ENCODE results near the gene ERCC5.

The ERCC5 gene

DNA sequence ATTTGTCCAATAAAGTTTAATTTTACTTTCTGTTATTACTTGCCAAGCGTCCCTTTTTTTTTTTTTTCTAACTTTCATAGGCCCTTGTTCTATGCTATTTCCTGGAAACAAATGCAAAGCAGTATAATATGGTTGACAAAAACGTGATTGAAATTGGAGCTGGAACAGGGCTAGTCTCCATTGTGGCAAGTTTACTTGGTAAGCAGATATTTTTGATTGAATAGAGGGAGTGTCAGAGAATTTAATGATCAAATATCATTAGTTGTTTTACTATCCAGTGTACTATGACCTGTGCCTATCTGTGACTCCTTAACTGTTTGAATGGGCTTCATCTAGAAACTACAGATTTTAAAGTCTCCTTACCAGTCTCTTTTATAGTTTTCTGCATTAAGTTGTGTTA, 46.7 kb downstream of the ERCC5 start:
- Histone ChIP-seq H2AFZ (ENCODE audit: low read length, unreplicated experiment) (no peak overlapping the region), H3K4me1 (ENCODE audit: control insufficient read depth, insufficient read depth, low read length, unreplicated experiment) (no peaks in the 10 kb centered on the region), H3K4me3 (ENCODE audit: low read depth, low read length) (no peak overlapping the region), H3K27ac (ENCODE audit: low read depth, low read length) (no peak overlapping the region), H3K36me3 (ENCODE audit: insufficient read depth, low read length) (no peaks in the 10 kb centered on the region), H3K79me2 (ENCODE audit: control insufficient read depth, insufficient read depth, low read length, unreplicated experiment) (no peaks in the 10 kb centered on the region), H3K27me3 (ENCODE audit: insufficient read depth, low read length) (no peaks in the 10 kb centered on the region)

DNA sequence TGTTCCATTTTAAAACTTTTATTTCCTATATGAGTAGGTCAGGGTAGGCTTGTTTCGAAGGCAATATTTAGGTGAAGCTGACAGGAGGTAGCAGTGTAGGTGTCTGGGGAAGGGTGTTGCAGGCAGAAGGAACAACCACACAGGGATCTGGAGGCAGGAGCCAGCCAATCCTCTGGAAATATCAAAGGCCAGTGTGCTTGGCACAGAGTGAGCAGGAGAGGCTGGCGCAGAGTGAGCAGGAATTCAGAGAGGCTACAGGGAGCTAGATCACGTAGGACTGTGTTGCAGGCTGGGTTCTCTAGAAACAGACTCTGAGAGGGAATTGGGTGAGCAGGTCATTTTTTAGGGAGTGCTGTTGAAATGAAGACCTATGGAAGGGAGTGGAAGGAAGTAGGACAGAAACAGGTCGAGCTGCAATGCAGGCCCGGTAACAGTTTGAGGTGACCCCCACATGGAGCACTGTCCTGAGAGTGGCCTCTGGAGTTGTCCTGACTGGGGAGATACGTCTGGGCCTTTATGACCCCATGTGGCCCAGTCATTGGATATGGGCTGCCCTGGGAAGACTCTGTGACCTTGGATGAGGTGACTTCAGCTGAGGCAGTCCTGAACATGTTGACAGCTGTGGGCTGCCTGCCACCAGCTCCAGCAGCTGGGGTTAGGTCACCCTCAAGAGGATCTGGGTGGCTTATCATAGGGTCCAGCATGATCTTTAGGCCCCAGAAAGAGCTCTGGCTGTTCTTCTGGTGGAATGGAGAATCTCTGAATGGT, 51.7 kb downstream of the ERCC5 start:
- Histone ChIP-seq H3K27ac (ENCODE audit: low read depth, low read length) (no peak overlapping the region), H3K27me3 (ENCODE audit: insufficient read depth, low read length) (no peaks in the 10 kb centered on the region), H3K79me2 (ENCODE audit: control insufficient read depth, insufficient read depth, low read length, unreplicated experiment) (no peaks in the 10 kb centered on the region)

DNA sequence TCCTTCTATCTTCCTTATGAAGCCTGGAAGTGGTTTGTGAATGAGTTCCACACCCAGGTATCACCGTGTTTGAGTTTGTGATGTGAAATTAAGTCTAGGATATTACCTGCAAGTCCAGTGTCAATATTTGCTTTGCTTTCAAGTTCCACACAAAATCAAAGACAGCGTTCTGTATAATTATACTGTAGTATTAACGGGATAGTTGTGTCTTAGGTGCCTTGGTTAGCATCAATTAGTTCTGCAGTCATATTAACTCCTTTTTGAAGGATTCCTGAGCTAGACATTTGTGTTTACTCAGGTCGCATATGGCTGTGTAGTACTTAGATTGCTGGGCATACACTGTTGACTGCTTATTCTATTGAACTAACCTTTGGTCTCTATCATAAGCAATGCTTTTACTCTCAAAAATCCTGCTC, 54.4 kb downstream of the ERCC5 start:
- H3K27ac ChIP-seq (ENCODE audit: low read depth, low read length), result no peak overlapping the region
- no peaks in the 10 kb centered on the region for H3K27me3 ChIP-seq (ENCODE audit: insufficient read depth, low read length)
- H3K4me1 ChIP-seq (ENCODE audit: control insufficient read depth, insufficient read depth, low read length, unreplicated experiment), result no peaks in the 10 kb centered on the region
- H3K36me3 ChIP-seq (ENCODE audit: insufficient read depth, low read length), result no peaks in the 10 kb centered on the region
- no peaks in the 10 kb centered on the region for H3K79me2 ChIP-seq (ENCODE audit: control insufficient read depth, insufficient read depth, low read length, unreplicated experiment)
- no peak overlapping the region for H3K4me3 ChIP-seq (ENCODE audit: low read depth, low read length)
- H2AFZ ChIP-seq (ENCODE audit: low read length, unreplicated experiment), result no peak overlapping the region

More for the DNA sequence above, 51.7 kb downstream of the ERCC5 start:
- Histone ChIP-seq H2AFZ (ENCODE audit: low read length, unreplicated experiment) (no peak overlapping the region), H3K4me3 (ENCODE audit: low read depth, low read length) (no peak overlapping the region), H3K36me3 (ENCODE audit: insufficient read depth, low read length) (no peaks in the 10 kb centered on the region), H3K4me1 (ENCODE audit: control insufficient read depth, insufficient read depth, low read length, unreplicated experiment) (no peaks in the 10 kb centered on the region)

DNA sequence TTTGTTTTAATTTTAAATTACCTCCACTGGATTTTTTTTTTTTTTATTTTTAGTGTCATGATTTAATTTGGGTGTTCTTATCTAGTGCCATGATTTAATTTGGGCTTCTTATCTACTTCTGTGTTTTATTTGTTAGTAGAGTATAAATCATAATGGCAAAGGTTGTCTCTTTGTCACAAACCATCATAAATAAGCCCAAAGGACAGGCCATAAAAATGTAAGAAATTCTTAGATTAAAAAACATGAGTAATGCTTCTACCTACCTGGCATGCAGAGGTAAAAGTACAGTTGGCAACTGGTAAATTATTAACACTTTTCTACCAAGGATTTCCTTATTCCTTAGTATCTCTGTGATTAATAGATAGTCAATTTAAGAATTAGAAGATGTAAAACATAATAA, 55.2 kb downstream of the ERCC5 start:
- Histone ChIP-seq H3K27me3 (ENCODE audit: insufficient read depth, low read length) (peaks cover 2% of the 10 kb centered on the region; the same call in 1 of the 2 replicates), H3K4me3 (ENCODE audit: low read depth, low read length) (no peak overlapping the region), H3K36me3 (ENCODE audit: insufficient read depth, low read length) (no peaks in the 10 kb centered on the region), H2AFZ (ENCODE audit: low read length, unreplicated experiment) (no peak overlapping the region), H3K79me2 (ENCODE audit: control insufficient read depth, insufficient read depth, low read length, unreplicated experiment) (no peaks in the 10 kb centered on the region), H3K4me1 (ENCODE audit: control insufficient read depth, insufficient read depth, low read length, unreplicated experiment) (no peaks in the 10 kb centered on the region), H3K27ac (ENCODE audit: low read depth, low read length) (no peak overlapping the region)

DNA sequence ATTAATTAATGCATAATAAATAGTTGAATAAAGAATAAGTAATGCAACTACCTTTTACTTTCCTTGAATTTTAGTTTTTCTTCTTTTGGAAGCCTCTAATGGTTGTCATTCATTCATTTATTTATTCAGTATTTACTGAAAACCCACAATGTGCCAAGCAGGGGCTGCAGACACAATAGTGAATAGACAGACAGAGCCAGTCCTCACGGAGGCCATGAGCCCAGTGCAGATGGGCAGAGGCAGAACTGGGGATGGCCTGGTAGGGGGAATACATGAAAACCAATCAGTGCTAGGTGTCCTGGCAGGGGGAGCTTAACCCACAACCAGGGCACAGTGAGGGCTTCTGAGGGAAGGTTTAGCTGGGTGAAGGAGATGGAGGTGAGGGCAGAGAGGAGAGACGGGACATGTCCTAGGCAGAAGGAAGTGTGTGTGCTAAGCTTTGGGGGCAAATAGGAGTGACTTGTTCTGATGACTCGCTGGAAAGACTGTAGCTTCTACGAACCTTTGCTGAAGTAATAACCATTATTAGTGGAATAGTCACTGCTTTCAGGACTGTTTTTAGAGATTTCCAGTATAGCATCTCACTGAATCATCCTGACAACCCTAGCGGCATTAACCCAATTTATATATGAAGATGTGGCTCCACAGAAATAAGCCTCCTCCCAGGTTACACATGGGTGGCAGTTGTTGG, 55.9 kb downstream of the ERCC5 start:
- Histone ChIP-seq H2AFZ (ENCODE audit: low read length, unreplicated experiment) (no peak overlapping the region), H3K79me2 (ENCODE audit: control insufficient read depth, insufficient read depth, low read length, unreplicated experiment) (no peaks in the 10 kb centered on the region), H3K27me3 (ENCODE audit: insufficient read depth, low read length) (peaks cover 8% of the 10 kb centered on the region; the same call in 1 of the 2 replicates), H3K36me3 (ENCODE audit: insufficient read depth, low read length) (no peaks in the 10 kb centered on the region), H3K27ac (ENCODE audit: low read depth, low read length) (no peak overlapping the region), H3K4me1 (ENCODE audit: control insufficient read depth, insufficient read depth, low read length, unreplicated experiment) (no peaks in the 10 kb centered on the region), H3K4me3 (ENCODE audit: low read depth, low read length) (no peak overlapping the region)

DNA sequence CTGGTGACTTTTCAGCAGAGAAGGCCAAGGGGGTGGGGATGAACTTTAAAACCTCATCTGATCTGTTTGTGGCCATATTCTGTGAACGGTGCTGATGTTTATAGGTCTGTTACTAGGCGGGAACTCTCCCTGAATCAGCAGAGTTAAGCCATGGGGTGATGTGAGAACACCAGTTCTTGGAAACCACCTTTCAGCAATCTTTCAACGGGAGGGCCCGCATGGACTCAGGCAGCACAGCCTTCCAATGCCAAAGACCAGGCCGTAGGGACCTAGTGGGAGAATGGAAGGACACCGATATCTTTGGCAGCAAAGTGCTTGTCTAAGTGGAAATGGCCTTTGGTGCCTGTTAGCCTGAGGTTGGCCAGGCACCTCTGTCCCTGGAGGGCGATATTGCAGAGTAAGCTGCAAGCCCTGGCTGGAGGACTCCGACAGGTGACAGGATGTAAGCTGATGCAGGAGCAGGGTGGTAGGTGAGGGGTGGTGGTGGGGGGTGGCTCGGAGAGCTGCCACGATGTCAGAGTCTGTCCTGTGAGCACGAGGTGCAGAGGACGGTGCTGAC, 57.0 kb downstream of the ERCC5 start:
- H3K79me2 ChIP-seq (ENCODE audit: control insufficient read depth, insufficient read depth, low read length, unreplicated experiment), result no peaks in the 10 kb centered on the region
- H3K27me3 ChIP-seq (ENCODE audit: insufficient read depth, low read length), result peaks cover 15% of the 10 kb centered on the region; the same call in 1 of the 2 replicates
- H3K36me3 ChIP-seq (ENCODE audit: insufficient read depth, low read length), result no peaks in the 10 kb centered on the region
- H3K4me1 ChIP-seq (ENCODE audit: control insufficient read depth, insufficient read depth, low read length, unreplicated experiment), result no peaks in the 10 kb centered on the region
- no peak overlapping the region for H2AFZ ChIP-seq (ENCODE audit: low read length, unreplicated experiment)
- no peak overlapping the region for H3K27ac ChIP-seq (ENCODE audit: low read depth, low read length)
- H3K4me3 ChIP-seq (ENCODE audit: low read depth, low read length), result no peak overlapping the region

DNA sequence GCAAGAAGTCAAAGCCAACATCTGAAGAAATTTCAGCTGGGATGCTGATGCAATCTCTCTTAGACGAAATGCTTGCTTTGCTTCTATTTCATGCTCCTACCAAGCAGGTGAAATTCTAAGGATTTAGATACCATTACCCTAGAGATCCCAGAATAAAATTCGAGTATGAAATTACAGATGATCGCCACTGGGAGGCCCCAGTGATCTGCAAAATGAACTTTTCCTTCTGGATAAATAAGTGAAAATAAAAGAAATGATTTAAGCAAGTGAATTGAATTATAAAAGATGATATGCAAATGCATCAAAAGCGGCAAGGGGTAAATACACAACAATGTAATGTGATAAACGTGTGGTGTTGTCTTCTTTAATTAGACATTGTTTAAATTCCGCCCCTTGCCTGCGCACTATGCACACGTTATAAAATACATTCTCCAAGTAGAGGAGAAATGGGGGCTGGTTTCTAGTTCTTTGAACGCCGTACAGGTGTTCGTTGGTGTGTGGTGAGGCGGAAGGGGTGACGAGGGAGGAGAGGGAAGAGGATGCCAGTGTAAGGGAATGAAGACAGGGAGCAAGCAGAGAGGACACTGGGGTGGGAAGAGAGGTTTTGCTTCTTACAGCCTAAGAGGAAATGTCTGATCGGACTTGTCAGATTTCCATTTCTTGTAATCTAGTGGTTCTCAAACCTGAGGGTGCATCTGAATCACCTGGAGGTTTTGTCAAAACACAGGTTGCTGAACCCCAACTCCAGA, 58.0 kb downstream of the ERCC5 start:
- no peak overlapping the region for H2AFZ ChIP-seq (ENCODE audit: low read length, unreplicated experiment)

DNA sequence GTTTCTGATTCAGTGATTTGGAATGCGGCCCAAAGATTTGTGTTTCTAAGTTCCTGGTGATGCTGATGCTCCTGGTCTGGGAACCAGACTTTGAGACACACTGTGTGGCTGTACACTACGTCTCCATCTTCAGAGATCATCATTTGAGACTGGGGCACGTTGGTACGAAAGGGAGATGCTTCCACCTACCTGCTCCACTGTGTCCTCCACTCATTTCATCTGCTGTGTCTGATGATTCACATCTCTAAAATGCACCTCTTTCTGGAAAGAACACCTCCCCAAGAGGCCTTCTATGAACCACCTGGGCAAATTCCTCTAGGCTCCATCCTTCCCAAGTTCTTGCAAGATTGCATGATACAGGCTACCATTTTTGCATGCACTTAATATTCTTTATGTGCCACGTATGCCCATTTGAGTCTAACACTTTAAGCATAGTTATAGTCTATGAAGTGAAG, 58.6 kb downstream of the ERCC5 start:
- no peak overlapping the region for H3K27ac ChIP-seq (ENCODE audit: low read depth, low read length)
- H2AFZ ChIP-seq (ENCODE audit: low read length, unreplicated experiment), result no peak overlapping the region
- no peak overlapping the region for H3K4me3 ChIP-seq (ENCODE audit: low read depth, low read length)
- H3K79me2 ChIP-seq (ENCODE audit: control insufficient read depth, insufficient read depth, low read length, unreplicated experiment), result no peaks in the 10 kb centered on the region
- no peaks in the 10 kb centered on the region for H3K36me3 ChIP-seq (ENCODE audit: insufficient read depth, low read length)
- peaks cover 23% of the 10 kb centered on the region; the same call in 1 of the 2 replicates for H3K27me3 ChIP-seq (ENCODE audit: insufficient read depth, low read length)
- no peaks in the 10 kb centered on the region for H3K4me1 ChIP-seq (ENCODE audit: control insufficient read depth, insufficient read depth, low read length, unreplicated experiment)

More for the DNA sequence above, 58.0 kb downstream of the ERCC5 start:
- Histone ChIP-seq H3K36me3 (ENCODE audit: insufficient read depth, low read length) (no peaks in the 10 kb centered on the region), H3K79me2 (ENCODE audit: control insufficient read depth, insufficient read depth, low read length, unreplicated experiment) (no peaks in the 10 kb centered on the region), H3K4me1 (ENCODE audit: control insufficient read depth, insufficient read depth, low read length, unreplicated experiment) (no peaks in the 10 kb centered on the region), H3K27ac (ENCODE audit: low read depth, low read length) (no peak overlapping the region), H3K4me3 (ENCODE audit: low read depth, low read length) (no peak overlapping the region), H3K27me3 (ENCODE audit: insufficient read depth, low read length) (peaks cover 23% of the 10 kb centered on the region; the same call in 1 of the 2 replicates)

DNA sequence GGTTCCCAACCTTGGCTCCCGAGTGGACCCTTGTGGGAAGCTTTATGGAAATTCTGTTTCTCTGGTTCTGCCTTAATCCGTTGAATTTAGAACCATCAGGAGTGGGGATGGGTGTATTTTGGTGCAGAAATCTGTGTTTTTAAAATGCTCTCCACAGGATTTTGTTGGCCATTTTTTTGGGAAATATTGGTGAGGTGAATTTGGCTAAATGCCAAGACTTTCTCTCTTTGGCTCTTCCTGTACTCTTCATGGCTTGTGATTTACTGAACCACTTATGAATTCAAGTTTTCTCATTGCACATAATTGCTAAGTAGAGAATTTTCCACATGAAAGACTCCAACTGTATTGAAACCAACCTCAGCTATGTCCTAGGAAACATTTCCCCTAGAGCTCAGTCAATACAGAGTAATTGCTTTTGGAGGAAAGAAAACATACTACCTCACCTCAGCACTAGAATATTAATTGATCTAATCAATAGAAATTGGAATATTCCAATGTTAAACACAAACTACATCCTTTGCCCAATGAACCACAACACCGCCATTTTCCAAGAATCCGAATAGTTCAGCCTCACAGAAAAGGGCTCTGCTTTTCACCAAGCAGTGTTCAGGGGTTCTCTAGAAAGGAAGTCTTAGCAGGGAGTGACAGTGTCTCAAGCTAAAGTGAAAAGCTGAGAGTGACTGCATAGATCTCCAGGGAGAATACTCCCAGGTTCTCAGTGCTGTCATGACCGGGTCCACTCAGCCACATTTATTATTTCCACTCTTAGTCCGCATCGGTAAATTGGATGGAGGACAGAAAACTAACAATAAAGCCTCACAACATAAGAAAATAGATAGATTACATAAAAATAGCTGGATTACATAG, 60.3 kb downstream of the ERCC5 start:
- no peaks in the 10 kb centered on the region for H3K36me3 ChIP-seq (ENCODE audit: insufficient read depth, low read length)
- H3K27ac ChIP-seq (ENCODE audit: low read depth, low read length), result no peak overlapping the region
- H3K79me2 ChIP-seq (ENCODE audit: control insufficient read depth, insufficient read depth, low read length, unreplicated experiment), result no peaks in the 10 kb centered on the region
- H2AFZ ChIP-seq (ENCODE audit: low read length, unreplicated experiment), result no peak overlapping the region
- peaks cover 23% of the 10 kb centered on the region; the same call in 1 of the 2 replicates for H3K27me3 ChIP-seq (ENCODE audit: insufficient read depth, low read length)
- H3K4me1 ChIP-seq (ENCODE audit: control insufficient read depth, insufficient read depth, low read length, unreplicated experiment), result no peaks in the 10 kb centered on the region
- no peak overlapping the region for H3K4me3 ChIP-seq (ENCODE audit: low read depth, low read length)

All from ACC112 (cell line).